HG02870 (cell line): Measurements from ENCODE around the gene PRMT3.
"Not testable (repeated sequence)": the region's sequence is repeated elsewhere in the genome, so short reads cannot be mapped to it uniquely, and the experiment has no call there.

Source experiments
- ATAC-seq: cut with Tn5 transposase; IDR thresholded peaks from one replicate; pipeline ENCODE4 v1.9.1; 2021; ENCODE audit warnings: mild to moderate bottlenecking, moderate library complexity; ENCODE audit not compliant: unreplicated experiment

The PRMT3 gene

DNA sequence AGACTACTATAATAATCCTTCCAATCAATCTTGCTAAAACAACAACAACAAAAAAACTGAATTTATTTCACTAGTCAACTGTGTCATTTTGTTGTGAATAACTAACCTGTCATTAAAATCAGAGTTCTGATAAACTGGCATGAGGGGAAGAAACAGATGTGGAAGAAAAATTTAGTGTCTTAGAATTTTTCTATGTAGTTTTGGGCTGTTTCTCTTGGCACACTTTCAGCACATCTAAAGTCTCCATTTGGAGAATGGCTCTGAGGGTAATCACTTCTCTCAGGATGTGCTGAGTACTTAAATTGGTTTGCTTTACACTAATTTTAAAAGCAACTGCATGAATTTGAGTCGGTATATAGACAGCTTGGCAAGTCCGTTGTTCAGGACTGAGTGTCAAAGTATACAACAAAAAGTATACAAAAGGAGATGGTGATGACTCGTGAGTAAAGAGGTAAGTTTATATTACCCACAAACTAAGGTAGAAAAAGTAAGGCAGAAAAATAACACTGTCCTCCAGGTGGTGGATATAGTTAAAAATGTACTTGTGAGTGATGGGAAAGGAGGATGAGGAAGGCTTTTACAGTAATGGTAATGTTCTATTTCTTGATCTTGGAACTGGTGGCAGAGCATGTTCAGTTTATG, 13.8 kb upstream of the PRMT3 start:
- no peak for ATAC-seq

DNA sequence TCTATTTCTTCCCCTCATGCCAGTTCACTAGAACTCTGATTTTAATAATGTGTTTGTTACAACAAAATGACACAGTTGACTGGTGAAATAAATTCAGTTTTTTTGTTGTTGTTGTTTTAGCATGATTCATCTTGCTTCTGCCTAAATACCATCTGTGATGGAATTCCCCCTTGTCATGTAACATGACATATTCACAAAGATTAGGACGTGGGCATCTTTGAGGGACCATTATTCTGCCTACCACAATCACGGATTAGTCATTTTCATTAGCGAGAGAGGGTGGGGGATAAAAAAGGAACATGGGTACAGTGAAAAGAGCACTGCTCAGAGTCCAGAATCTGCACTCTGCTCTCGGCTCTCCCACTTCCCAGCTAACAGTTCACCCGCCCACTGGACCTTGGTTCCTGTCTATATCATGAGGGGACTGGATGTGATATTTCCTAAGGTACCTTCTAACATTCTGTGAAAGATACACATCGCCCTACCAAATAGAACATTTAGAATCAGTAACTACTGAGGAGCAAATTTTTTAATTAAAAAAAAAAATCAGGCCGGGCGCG, 12.7 kb upstream of the PRMT3 start:
- no peak for ATAC-seq

DNA sequence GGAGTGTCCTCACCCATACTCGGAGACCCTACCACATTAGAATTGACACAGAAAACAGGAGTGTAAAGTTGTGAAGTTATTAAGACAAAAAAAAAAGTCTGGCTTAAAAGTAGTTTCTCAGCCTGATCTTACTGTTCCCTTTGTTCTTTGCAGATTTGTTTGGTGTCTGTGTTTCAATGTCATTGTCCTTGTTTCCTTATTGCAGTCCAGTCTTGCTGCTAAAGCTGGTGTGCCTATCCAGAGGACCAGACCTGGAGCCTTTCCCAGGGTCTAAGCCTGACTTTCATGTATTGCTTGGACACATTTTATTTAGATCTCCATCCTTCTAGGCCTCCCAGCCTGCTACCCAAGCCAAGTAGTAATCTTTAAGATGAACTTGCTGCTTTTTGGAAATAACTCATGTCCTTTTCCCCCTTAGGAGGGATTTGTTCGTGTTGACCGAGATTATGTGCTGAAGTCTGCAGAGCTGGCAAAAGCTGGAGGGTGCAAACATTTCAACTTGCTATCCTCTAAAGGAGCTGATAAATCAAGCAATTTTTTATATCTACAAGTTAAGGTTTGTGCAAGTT, 11.3 kb upstream of the PRMT3 start:
- no peak for ATAC-seq

DNA sequence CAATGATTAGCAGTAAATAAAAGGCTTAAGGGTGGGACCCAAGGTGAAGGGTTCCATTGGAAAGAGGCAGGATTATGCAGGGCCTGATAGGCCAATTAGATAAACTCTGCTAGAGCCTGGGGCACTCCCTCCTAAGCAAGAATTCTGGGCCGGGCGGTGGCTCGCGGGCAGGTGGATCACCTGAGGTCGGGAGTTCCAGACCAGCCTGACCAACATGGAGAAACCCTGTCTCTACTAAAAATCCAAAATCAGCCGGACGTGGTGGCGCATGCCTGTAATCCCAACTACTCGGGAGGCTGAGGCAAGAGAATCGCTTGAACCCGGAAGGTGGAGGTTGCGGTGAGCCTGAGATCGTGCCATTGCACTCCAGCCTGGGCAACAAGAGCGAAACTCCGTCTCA, 1.5 kb upstream of the PRMT3 start:
- not testable (repeated sequence) for ATAC-seq

DNA sequence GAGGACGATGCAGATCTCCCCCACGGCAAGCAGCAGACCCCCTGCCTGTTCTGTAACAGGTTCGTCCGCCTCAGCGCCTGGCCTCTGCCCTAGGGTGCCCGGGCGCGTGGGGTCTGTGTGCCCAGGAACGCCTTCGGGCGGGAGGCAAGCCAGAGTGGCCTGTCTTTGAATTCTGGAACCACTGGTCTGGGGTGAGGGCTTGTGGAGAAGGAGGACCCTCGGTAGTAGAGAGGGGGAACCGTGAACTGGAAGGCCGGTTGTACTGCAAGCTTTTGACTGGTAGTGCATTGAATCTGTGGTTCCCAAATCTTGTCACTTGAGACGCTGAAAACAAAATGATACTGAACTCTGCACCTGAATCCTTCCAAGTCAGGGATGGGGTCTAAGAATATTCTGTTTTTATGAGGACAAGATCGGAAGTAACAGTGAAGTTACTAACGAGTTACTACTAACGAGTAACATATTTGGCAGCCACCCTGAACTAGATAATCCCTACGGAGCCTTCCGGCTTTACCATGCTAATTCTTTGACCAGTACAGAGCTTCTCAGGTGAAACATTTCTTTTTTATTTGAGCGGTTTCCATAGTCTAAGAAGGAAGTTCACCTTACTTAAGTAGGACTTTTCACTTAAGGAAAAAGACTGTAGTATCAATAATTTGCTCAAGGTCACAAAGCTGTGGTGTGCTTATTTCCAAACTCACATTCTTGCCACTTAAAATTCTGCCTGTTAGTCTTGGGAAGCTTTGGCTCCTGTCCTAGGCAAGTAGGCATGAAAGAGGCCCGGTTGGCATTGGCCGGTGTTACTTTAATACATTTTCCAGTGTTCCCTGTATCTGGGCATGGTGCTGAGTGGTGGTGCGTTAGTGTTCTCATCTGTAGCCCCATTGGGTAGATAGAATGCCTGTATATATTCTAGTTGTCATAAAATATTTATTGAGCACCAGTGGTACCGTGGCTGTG, 860 bp downstream of the PRMT3 start:
- peak; percentile 16 for ATAC-seq

DNA sequence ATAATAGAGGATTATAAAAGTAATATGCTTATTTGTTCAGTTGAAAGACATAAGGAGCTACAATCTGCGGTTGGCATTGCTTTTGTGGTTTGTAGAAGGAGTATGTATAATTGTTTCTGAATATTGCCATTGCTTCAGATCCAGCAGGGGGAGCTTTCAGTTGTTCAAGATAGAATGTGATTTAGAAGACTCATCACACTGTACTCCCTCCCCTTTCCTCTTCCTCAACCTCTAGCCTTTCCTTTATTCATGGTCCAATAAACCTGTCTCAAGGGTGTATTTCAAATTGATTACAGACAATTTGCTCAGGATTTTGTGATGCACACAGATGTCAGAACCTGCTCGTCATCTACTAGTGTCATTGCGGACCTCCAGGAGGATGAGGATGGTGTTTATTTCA, 9.8 kb downstream of the PRMT3 start:
- peak; percentile 85 for ATAC-seq

DNA sequence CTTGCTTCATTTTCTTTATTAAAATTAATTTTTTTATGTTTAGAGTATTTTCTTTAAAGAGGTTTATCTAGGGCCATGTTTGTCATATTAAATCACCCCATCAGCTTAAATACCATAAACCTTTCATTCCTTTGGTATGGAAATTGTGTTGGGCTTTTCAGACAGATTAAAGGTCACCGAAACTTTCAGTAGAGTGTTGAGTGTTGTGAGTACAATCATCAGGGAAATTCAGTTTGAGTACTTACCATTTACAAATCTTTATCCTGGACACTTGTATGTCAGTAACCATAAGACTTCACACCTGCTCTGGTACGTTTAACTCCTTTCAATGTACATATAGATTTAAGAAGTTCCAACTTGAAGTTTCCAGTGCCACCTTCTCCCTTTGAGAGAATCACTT, 12.0 kb downstream of the PRMT3 start:
- no peak for ATAC-seq

DNA sequence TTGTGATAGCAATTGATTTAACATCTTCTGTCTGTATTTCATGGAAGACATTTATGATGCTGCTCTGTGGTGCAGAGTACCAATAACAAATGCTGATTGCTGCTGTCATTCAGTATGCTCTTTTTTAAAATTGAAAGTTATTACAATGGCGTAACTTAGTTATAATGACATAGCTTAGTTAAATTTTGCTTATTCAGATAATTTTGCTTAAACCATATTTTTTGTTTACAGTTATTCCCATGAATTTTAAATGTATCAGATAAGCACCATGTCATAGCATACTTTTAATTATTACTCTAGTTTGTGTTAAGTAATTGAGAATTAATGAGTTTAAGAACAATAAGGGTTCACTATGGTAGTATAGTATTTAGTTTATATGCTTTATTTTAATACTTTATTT, 15.5 kb downstream of the PRMT3 start:
- no peak for ATAC-seq

DNA sequence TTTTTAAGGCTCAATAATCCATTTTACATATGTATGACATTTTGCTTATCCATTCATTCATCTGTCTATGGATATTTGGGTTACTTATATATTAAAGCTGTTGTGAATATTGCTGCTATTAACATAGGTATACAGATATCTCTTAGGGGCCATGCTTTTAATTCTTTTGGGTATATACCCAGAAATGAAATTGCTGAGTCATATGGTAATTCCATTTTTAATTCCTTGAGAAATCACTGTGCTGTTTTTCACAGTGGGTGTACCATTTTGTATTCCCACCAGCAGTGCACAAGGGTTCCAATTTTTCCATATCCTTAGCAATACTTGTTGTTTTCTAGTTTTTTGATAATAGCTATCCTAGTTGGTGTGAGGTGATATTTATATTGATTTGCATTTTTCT, 19.0 kb downstream of the PRMT3 start:
- no peak for ATAC-seq

DNA sequence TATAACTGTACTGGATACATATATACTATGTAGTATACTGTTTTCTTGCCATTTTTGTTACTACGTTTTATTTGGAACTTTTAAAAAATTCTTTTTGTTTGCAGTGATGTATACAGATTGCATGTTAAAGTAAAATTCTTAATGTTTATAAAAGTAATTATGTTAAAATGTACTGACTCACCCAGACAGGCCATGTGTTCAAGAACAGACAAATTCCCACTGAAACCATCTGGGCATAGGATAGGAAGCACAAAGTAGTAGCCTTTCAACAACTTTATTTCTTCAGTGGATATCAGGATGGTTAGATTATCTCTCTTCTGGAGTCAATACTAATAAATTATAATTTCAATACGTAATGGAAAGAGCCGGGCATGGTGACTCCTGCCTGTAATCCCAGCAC, 19.8 kb downstream of the PRMT3 start:
- no peak for ATAC-seq

DNA sequence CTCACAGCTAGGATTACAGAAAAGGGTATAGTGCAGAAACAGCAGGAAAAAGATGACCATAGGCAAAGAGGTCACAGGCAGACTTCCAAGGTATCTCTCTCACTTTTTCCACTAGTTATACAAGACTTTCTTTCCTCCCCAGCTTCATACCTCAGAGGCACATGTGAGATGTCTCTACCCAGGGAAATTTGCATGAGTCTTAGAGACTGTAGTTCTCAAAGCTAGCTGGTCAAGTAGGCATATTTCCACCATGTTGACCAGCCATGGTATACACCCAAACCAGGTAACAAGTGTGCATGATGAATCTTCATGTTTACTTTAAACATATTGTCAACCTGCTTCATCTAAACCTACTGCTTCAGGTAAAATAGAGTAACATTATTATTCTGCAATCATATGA, 27.9 kb downstream of the PRMT3 start:
- no peak for ATAC-seq

DNA sequence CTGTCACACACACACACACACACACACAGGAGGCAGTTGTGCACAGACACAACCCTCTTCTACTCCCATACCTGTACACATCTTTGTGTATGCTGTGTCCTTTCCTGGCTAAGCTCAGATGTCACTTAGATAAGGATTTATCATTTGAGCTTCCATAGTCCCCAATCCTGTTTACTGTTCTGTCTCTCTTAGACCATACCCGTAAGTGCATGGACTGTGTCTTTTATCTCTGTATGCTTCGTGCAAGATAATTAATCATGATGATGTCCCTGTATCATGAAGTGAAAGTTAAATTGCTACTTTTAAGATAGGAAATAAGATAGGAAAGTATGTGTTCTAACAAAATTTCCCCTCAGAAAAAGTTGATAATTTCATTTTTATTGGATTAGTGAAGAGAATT, 30.3 kb downstream of the PRMT3 start:
- ATAC-seq: no peak

DNA sequence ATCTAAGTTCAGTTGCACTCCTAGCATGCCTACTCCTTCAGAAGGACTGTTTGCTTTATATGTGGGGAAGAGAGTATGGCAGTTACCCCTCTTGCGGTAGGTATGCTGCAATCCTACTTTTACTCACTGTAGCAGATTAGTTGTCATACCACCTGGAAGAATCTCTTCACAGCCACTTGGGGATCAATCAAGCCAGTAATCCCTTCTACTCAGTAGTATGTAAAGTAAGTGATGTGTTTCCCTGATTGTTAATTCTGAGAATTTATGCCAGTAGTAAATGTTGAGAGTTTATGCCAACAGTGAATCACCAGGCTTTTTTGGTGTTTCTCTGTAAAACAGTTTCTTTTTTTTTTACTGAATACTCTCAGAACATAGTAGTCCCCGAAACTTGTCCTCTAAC, 34.4 kb downstream of the PRMT3 start:
- no peak for ATAC-seq

DNA sequence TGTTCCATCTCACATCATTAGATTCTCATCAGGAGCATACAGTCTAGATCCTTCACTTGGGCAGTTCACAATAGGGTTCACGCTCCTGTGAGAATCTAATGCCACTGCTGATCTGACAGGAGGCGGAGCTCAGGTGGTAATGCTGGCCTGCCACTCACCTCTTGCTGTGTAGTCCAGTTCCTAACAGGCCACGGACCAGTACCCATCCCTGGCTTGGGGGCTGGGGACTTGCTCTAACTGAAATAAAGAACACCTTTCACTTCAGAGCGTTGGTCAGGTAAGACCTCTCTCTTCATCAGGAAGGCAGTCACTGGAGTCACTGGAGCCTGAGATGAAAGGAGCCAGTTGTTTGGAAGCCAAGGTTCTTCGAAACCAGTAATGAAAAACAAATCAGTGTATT, 41.7 kb downstream of the PRMT3 start:
- no peak for ATAC-seq

DNA sequence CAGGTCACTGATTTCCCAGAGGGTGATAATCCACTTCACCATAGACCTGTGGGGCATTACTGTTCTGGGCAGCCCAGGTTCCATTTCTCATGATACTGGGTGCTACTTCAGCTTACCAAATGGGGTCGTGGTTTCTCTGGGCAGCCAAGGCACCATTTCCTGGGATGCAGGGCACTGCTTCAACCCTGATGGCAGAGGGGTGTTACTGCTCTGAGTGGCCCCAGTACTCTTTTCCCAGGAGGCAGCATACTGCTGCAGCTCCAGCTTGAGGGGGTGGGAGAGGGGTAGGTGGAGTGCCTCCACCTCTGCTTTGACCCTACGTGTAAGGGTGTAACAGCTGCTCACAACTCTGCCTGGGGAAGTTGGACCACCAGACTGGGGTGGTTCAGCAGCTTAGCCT, 51.1 kb downstream of the PRMT3 start:
- no peak for ATAC-seq

DNA sequence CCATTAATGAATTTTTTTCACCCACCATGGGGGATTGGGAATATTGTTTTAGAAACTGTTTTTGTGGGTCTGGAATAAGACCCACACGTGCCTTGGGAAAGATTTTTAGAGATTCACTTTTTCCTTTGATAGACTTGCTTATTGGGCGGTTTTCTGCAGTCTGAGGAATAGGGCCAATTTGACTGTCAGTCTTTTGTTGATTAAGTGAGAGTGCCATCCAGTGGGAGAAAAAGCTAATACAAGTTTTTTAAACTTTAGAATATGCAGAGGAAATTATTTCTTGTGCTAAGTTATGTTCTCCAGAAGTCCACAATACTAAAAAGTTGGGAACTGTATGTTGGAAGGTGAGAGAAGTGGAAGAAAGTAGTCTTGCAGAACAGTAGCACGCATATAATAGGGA, 56.1 kb downstream of the PRMT3 start:
- no peak for ATAC-seq

DNA sequence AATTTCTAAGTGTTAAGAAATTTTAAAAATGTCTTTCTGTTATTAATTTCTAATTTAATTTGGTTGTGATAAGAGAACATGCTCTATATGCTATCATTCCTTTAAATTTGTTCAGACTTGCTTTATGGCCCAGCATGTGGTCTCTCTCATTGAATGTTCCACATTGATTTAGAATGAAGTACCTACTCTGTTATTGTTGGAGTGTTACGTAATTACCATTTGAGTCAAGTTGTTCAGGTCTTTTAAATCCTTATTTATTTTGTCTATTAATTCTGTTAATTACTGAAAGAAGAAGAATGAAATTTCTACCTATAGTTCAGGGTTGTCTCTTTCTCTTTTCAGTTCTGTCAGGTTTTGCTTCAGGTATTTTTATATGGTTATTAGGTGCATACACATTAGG, 57.0 kb downstream of the PRMT3 start:
- ATAC-seq: no peak

DNA sequence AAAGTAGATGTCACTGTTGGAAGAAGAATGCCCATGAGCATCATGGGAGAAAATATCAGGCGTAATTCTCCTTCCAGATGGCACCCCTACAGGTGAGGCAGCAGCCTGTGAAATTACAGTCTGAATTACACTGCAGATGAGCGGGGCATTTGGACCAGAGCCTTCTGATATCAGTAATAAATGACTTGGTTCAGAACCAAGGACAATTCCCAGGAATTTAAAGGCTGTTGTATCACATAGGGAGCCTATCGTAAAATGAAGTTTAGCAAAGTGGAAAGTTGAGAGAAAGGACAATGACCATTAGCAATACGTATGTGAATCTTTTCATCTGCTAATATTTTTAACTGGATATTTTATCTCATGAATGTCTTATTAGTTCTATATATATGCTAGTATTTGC, 61.3 kb downstream of the PRMT3 start:
- ATAC-seq: no peak

DNA sequence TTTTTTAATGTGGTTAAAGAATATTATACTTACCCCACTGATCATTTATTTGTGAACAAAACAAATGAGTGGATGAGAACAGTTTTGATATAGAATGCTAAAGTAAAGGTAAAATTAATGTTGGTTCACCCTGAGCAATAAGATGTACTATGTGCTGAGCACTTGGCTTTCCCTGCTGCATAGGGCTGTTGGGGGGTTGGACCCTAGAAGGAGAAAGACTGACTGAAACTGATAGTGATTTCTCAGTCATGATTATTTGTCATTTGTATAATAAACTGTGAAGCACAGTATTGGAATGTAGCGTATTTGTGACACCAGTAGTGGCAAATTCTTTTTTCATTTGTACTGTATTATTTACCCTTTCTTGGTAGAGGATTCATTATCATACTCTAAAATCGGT, 63.3 kb downstream of the PRMT3 start:
- no peak for ATAC-seq

DNA sequence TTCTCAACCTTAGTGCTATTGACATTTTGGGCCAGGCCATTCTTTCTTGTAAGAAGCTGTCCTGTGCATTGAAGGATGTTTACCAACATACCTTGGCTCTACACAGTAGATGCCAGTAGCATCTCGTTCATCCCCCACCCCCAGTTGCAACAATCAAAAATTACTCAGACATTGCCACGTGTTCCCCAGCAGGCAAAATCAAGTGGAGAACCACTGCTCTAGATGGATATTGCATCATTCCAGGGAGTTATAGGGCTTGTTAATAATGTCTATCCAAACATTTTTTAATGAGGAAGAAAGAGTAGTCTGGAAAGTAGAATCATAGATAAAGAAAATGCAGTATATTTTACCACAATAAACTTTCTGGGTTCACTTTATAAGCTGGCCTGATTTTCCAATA, 64.1 kb downstream of the PRMT3 start:
- no peak for ATAC-seq

DNA sequence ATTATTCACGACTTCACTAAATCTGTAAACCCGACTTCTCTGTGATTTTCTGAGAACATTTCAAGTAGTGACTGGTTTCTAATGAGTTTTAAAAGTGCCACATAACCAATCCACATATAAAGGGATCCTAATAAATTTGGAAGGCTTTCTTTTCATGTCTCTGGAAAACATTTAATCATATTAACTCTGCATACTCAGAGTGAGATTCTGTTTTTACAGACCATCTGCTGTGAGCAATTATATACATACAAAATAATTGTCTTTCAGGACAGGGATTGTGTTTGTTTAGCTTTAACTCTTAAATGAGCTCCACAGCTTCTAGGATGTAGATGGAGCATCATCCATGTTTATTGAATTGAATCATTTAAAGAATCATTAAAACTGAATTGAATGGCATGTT, 65.1 kb downstream of the PRMT3 start:
- ATAC-seq: no peak
